GM18867 (cell line): ENCODE results near the gene ZNF341.

Experiments
- ATAC-seq: cut with Tn5 transposase; IDR thresholded peaks from one replicate; pipeline ENCODE4 v1.9.1; 2021; ENCODE audit warnings: mild to moderate bottlenecking, moderate library complexity; ENCODE audit not compliant: unreplicated experiment

The ZNF341 gene

GRCh38 chr20:33701629-33702450 lies 30.0 kb upstream of the ZNF341 start:
- ATAC-seq = no peak

- no peak for ATAC-seq
These were observed 28.9 kb upstream of the ZNF341 start for GRCh38 chr20:33702861-33703260.

GRCh38 chr20:33703498-33704137 lies 28.2 kb upstream of the ZNF341 start:
- no peak for ATAC-seq

GRCh38 chr20:33704197-33704924 lies 27.4 kb upstream of the ZNF341 start:
- ATAC-seq = no peak

- ATAC-seq = no peak
These were observed 24.1 kb upstream of the ZNF341 start for GRCh38 chr20:33707668-33708067.

GRCh38 chr20:33709398-33709797 lies 22.4 kb upstream of the ZNF341 start:
- ATAC-seq = no peak

- ATAC-seq = no peak
These were observed 21.8 kb upstream of the ZNF341 start for GRCh38 chr20:33709905-33710541.

GRCh38 chr20:33710681-33711445 lies 20.9 kb upstream of the ZNF341 start:
- no peak for ATAC-seq

- ATAC-seq = no peak
These were observed 20.4 kb upstream of the ZNF341 start for GRCh38 chr20:33711446-33711738.

- ATAC-seq = no peak
These were observed 17.9 kb upstream of the ZNF341 start for GRCh38 chr20:33713865-33714367.

- ATAC-seq = no peak
These were observed 15.3 kb upstream of the ZNF341 start for GRCh38 chr20:33716498-33716897.

- ATAC-seq = no peak
These were observed 12.4 kb upstream of the ZNF341 start for GRCh38 chr20:33719277-33719988.

GRCh38 chr20:33719989-33720709 lies 11.6 kb upstream of the ZNF341 start, which contains the start of gene PXMP4:
Gene PXMP4 (minus strand): TSS chr20:33720310. CDS start chr20:33720207, 103 bp downstream.
- ATAC-seq = peak; percentile 93

- no peak for ATAC-seq
These were observed 10.2 kb upstream of the ZNF341 start for GRCh38 chr20:33721391-33722140.

- no peak for ATAC-seq
These were observed 7.2 kb upstream of the ZNF341 start for GRCh38 chr20:33724439-33725094.

GRCh38 chr20:33725607-33726264 lies 6.1 kb upstream of the ZNF341 start:
- ATAC-seq = no peak

GRCh38 chr20:33727115-33727479 lies 4.7 kb upstream of the ZNF341 start:
- ATAC-seq = no peak
